NCI-H1694 treated with DMSO at 0.1 percent for 48 hours (cell line): ENCODE results near the gene SIRPD.
"Not testable (repeated sequence)": the region's sequence is repeated elsewhere in the genome, so short reads cannot be mapped to it uniquely, and the experiment has no call there.

Experiments
- DNase-seq: peaks from one replicate; lab custom pipeline; 2025; lab: John Stamatoyannopoulos, UW

Gene SIRPD

GRCh38 chr20:1557605-1558004 is at the start of gene SIRPD:
SIRPD (minus strand) TSS chr20:1557705; CDS start chr20:1557653, 52 bp downstream.
- no peak for DNase-seq

GRCh38 chr20:1600736-1601135 is 43.2 kb upstream of the SIRPD start:
- DNase-seq, result no peak

GRCh38 chr20:1595333-1595732 is 37.8 kb upstream of the SIRPD start:
- DNase-seq, result no peak

- no peak for DNase-seq
These were observed 31.3 kb upstream of the SIRPD start for GRCh38 chr20:1588533-1589460.

- no peak for DNase-seq
These were observed 30.5 kb upstream of the SIRPD start for GRCh38 chr20:1587781-1588532.

- DNase-seq, result no peak
These were observed 22.0 kb upstream of the SIRPD start for GRCh38 chr20:1579488-1579887.

GRCh38 chr20:1577906-1578305 is 20.4 kb upstream of the SIRPD start:
- no peak for DNase-seq

GRCh38 chr20:1577313-1577712 is 19.8 kb upstream of the SIRPD start:
- DNase-seq, result not testable (repeated sequence)

GRCh38 chr20:1576641-1577040 is 19.1 kb upstream of the SIRPD start:
- DNase-seq, result no peak

- DNase-seq, result not testable (repeated sequence)
These were observed 18.5 kb upstream of the SIRPD start for GRCh38 chr20:1576003-1576402.

GRCh38 chr20:1571583-1571982 is 14.1 kb upstream of the SIRPD start:
- not testable (repeated sequence) for DNase-seq

GRCh38 chr20:1569415-1569881 is 11.9 kb upstream of the SIRPD start:
- DNase-seq, result no peak

- DNase-seq, result no peak
These were observed 10.6 kb upstream of the SIRPD start for GRCh38 chr20:1568163-1568490.

GRCh38 chr20:1567392-1568162 is 10.1 kb upstream of the SIRPD start:
- no peak for DNase-seq

GRCh38 chr20:1566701-1567100 is 9.2 kb upstream of the SIRPD start:
- no peak for DNase-seq

GRCh38 chr20:1565461-1565860 is 8.0 kb upstream of the SIRPD start:
- no peak for DNase-seq

- no peak for DNase-seq
These were observed 6.1 kb upstream of the SIRPD start for GRCh38 chr20:1563598-1563997.

- DNase-seq, result no peak
These were observed 5.1 kb upstream of the SIRPD start for GRCh38 chr20:1562622-1563021.

GRCh38 chr20:1561350-1561749 is 3.8 kb upstream of the SIRPD start:
- no peak for DNase-seq

GRCh38 chr20:1555952-1556351 is 1.6 kb downstream of the SIRPD start:
- DNase-seq, result no peak

GRCh38 chr20:1539816-1540419 is 17.6 kb downstream of the SIRPD start:
- DNase-seq, result no peak

- no peak for DNase-seq
These were observed 18.9 kb downstream of the SIRPD start for GRCh38 chr20:1538655-1539054.
